ENCODE measurements around the gene NEMP1. TPM values are rescaled to one million over a fixed set of nuclear protein-coding genes. Genes with fewer than 3 reads are reported as not detected.

NEMP1 gene
- total RNA-seq, 2 experiments from 2014 or later: 7.2 to 9.9 TPM

DNA sequence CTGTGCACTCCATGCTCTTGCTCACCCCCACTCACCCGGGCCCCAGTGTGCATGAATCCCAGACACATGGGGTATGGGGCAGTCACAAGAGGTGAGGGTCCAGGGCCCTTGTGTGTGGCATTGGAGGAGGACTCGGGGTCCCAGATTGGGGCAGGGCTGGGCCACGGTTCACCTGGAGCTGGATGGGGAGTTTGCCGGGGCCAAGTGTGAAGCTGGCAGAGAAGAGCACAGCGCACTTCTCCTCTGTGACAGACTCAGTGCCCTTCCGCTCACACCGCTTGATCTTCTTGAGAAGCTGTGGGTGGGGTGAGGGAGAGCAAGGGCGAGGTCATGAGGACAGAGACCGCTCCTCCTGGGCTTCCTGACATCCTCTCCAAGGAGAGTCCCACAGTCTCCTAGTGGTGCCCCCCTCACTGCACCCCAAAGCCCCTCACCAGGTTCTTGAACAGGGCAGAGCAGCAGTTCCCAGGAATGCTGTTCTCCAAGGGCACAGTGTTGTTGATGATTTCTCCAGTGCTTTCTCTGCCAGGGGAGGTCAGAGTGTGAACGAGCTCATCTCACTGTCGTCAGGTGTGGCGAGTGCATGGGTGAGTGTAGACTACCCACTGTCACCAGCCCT is 25.8 kb upstream of the NEMP1 start:
- Mint-ChIP-seq H3K27ac (peak overlapping the region; percentile 69), H3K4me3 (no peak overlapping the region), H3K36me3 (ENCODE audit: low read depth) (peaks cover 80% of the 10 kb centered on the region), H3K4me1 (ENCODE audit: low read depth) (peaks cover 59% of the 10 kb centered on the region), H3K9me3 (no peaks in the 10 kb centered on the region), H3K27me3 (no peaks in the 10 kb centered on the region)
- intact Hi-C loops (cut with DNase I, micrococcal nuclease): no loop called here
- H3K36me3 ChIP-seq (ENCODE audit: insufficient read depth, low read length): peaks cover 74% of the 10 kb centered on the region
- POLR2A ChIA-PET: interaction anchor here (0.6 to 10.4 kb wide), 3 partner anchors 11 to 41 kb away, joined by 3 to 344 read pairs (median 6); partner anchors contain the start of genes NAB2 and NEMP1
- peaks cover 55% of the 10 kb centered on the region for H3K4me1 ChIP-seq (ENCODE audit: insufficient read depth, low read length)
- CTCF ChIA-PET: no interaction called here
- H3K27me3 ChIP-seq (ENCODE audit: control insufficient read depth in 1 of 2, insufficient read depth in 2 of 2, low read length in 2 of 2): no peaks in the 10 kb centered on the region
- H3K4me3 ChIP-seq (ENCODE audit: low read length): no peak overlapping the region
- ATAC-seq (ENCODE audit: poor library complexity) (no peak), DNase-seq (no peak)
- TF ChIP-seq, protein P1, sequence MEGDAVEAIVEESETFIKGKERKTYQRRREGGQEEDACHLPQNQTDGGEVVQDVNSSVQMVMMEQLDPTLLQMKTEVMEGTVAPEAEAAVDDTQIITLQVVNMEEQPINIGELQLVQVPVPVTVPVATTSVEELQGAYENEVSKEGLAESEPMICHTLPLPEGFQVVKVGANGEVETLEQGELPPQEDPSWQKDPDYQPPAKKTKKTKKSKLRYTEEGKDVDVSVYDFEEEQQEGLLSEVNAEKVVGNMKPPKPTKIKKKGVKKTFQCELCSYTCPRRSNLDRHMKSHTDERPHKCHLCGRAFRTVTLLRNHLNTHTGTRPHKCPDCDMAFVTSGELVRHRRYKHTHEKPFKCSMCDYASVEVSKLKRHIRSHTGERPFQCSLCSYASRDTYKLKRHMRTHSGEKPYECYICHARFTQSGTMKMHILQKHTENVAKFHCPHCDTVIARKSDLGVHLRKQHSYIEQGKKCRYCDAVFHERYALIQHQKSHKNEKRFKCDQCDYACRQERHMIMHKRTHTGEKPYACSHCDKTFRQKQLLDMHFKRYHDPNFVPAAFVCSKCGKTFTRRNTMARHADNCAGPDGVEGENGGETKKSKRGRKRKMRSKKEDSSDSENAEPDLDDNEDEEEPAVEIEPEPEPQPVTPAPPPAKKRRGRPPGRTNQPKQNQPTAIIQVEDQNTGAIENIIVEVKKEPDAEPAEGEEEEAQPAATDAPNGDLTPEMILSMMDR (IDR thresholded peaks at IDR 0.05): no peak
- H3K9me3 ChIP-seq (ENCODE audit: control insufficient read depth in 1 of 2, insufficient read depth in 1 of 2, low read length in 2 of 2): no peaks in the 10 kb centered on the region
- H3K27ac ChIP-seq (ENCODE audit: low read depth in 1 of 2, low read length in 2 of 2): no peak overlapping the region

DNA sequence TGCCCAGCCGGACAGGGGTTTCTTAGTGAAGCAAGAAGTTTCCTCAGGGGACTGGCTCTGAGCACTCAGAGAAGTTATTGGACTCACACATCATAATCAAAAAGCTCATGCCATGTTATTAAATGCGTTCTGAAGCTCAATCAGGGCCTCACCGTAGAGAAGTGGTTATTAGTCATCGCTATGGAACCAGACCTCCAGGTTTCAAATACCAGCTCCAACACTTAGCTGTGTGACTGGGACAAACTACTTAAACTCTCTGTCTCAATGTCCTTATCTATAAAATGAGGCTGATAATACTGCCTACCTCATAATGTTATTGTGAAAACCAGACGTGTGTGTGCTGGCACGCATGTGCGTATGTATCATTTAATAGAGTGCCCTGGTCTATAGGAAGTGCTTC is 25.3 kb upstream of the NEMP1 start:
- peaks cover 55% of the 10 kb centered on the region for H3K4me1 ChIP-seq (ENCODE audit: insufficient read depth, low read length)
- H3K4me3 ChIP-seq (ENCODE audit: low read length): no peak overlapping the region
- H3K36me3 ChIP-seq (ENCODE audit: insufficient read depth, low read length): peaks cover 80% of the 10 kb centered on the region
- Mint-ChIP-seq H3K36me3 (ENCODE audit: low read depth) (peaks cover 83% of the 10 kb centered on the region), H3K9me3 (no peaks in the 10 kb centered on the region), H3K4me3 (no peak overlapping the region), H3K27me3 (no peaks in the 10 kb centered on the region), H3K4me1 (ENCODE audit: low read depth) (peaks cover 62% of the 10 kb centered on the region), H3K27ac (peak overlapping the region; percentile 69)
- CTCF ChIA-PET: no interaction called here
- H3K27ac ChIP-seq (ENCODE audit: low read depth in 1 of 2, low read length in 2 of 2): no peak overlapping the region
- intact Hi-C loops (cut with DNase I, micrococcal nuclease): no loop called here
- POLR2A ChIA-PET: interaction anchor here (1.8 to 10.4 kb wide), 2 partner anchors 11 to 25 kb away, joined by 6 to 344 read pairs; partner anchors contain the start of genes NAB2 and NEMP1
- TF ChIP-seq, protein P1 (IDR thresholded peaks at IDR 0.05): no peak
- H3K9me3 ChIP-seq (ENCODE audit: control insufficient read depth in 1 of 2, insufficient read depth in 1 of 2, low read length in 2 of 2): no peaks in the 10 kb centered on the region
- H3K27me3 ChIP-seq (ENCODE audit: control insufficient read depth in 1 of 2, insufficient read depth in 2 of 2, low read length in 2 of 2): no peaks in the 10 kb centered on the region
- DNase-seq (no peak), ATAC-seq (ENCODE audit: poor library complexity) (no peak)

DNA sequence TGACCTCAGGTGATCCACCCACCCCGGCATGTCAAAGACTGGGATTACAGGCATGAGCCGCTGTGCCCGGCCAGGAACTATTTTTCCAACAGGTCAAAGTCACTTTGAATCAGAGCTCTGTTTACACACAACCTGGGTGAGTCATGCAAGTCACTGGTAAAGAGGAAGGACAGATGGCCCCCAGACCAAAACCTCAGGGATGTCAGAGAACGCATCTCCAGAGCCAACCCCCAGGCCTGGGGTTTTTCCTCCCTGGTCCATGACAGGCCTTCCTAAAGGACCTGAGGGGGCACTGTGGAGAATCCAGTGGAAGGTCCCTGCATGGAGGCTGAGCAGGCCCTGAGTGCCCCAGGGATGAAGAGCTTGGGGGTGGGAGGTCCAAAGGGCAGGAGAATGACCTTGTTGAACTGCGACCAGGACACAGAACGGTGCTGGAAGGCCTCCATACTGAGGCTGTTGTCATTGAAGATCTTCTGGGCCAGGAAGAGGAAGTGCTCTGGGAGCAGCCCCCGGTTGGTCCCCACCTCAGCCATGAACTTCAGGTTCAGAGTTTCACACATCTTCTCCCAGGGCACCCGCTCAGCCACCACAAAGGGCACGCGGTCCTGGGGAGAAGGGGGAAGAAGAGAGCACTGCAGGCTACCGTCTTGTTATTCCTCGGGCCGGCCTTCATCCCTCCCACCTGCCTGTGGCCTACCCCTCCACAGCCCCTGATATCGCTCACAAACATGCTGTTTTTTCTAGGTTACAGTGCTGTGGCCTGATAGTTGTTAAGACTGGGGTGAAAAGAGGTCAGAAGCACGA is 23.5 kb upstream of the NEMP1 start:
- Histone ChIP-seq H3K9me3 (ENCODE audit: control insufficient read depth in 1 of 2, insufficient read depth in 1 of 2, low read length in 2 of 2) (no peaks in the 10 kb centered on the region), H3K4me1 (ENCODE audit: insufficient read depth, low read length) (peaks cover 37% of the 10 kb centered on the region), H3K27ac (ENCODE audit: low read depth in 1 of 2, low read length in 2 of 2) (peak overlapping the region; percentile 13 to 30), H3K4me3 (ENCODE audit: low read length) (no peak overlapping the region), H3K27me3 (ENCODE audit: control insufficient read depth in 1 of 2, insufficient read depth in 2 of 2, low read length in 2 of 2) (no peaks in the 10 kb centered on the region), H3K36me3 (ENCODE audit: insufficient read depth, low read length) (peaks cover 82% of the 10 kb centered on the region)
- TF ChIP-seq, protein P1 (IDR thresholded peaks at IDR 0.05): no peak
- peaks cover 85% of the 10 kb centered on the region for H3K36me3 Mint-ChIP-seq (ENCODE audit: low read depth)
- no peak overlapping the region for H3K4me3 Mint-ChIP-seq
- ATAC-seq (ENCODE audit: poor library complexity) (no peak), DNase-seq (no peak)
- POLR2A ChIA-PET: interaction anchor here (1.8 to 10.4 kb wide), 2 partner anchors 9 to 23 kb away, joined by 6 to 344 read pairs; partner anchors contain the start of genes NAB2 and NEMP1
- intact Hi-C loops (cut with DNase I, micrococcal nuclease): no loop called here
- H3K27me3 Mint-ChIP-seq: no peaks in the 10 kb centered on the region
- peak overlapping the region; percentile 42 for H3K27ac Mint-ChIP-seq
- H3K9me3 Mint-ChIP-seq: no peaks in the 10 kb centered on the region
- CTCF ChIA-PET: interaction anchor here (0.8 to 1.0 kb wide), 2 partner anchors 8 to 22 kb away, joined by 3 read pairs; no protein-coding TSS in a partner anchor
- peaks cover 48% of the 10 kb centered on the region for H3K4me1 Mint-ChIP-seq (ENCODE audit: low read depth)
